Measurements from ENCODE around the gene LRRC4B. TPM values are rescaled to one million over a fixed set of nuclear protein-coding genes. Genes with fewer than 3 reads are reported as not detected.
"Not testable (repeated sequence)": the region's sequence is repeated elsewhere in the genome, so short reads cannot be mapped to it uniquely, and the experiment has no call there.

The LRRC4B gene
- total RNA-seq, 1 experiment from 2014 or later: not detected

DNA sequence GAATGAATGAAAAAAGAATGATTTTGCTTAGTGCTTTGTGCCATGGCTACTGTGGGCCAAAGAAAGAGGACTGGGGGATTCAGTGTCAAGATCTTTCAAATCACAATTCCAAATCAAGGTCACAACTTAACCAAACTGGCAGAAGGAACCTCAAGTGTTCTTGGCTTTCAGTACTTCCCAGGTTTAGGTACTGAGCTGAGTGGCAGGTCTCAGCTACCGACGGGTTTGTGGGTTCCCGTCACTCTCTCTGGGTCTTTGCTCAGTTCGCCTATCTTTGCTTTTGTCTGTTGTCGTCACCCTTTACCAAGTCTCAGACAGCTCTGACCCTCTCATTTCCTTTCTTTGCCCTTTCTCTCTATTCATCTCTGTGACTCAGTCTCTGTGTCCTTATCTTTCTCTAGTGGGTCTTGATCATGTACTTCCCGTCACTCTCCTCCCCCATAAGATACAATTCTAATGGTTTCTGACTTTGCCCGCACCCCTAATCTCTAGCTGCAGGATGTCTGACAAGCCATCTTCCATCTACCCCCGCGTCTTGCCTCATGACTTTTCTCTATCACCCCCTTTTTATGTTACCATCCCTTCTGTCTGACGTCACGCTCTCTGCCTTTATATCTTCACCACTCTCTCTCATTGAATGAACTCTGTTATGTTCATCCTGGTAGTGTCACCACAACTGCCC, 33.3 kb upstream of the LRRC4B start:
- Mint-ChIP-seq H3K4me1 (ENCODE audit: insufficient read depth, unreplicated experiment) (no peaks in the 10 kb centered on the region), H3K36me3 (ENCODE audit: insufficient read depth, unreplicated experiment) (no peaks in the 10 kb centered on the region), H3K27ac (ENCODE audit: low read depth, unreplicated experiment) (no peak overlapping the region), H3K27me3 (ENCODE audit: insufficient read depth, unreplicated experiment) (peaks cover 13% of the 10 kb centered on the region), H3K4me3 (ENCODE audit: unreplicated experiment) (no peak overlapping the region), H3K9me3 (ENCODE audit: unreplicated experiment) (peaks cover 27% of the 10 kb centered on the region)
- ChIA-PET CTCF (no interaction called here), POLR2A (no interaction called here)
- intact Hi-C loops (cut with micrococcal nuclease): no loop called here
- TF ChIP-seq, protein P1, sequence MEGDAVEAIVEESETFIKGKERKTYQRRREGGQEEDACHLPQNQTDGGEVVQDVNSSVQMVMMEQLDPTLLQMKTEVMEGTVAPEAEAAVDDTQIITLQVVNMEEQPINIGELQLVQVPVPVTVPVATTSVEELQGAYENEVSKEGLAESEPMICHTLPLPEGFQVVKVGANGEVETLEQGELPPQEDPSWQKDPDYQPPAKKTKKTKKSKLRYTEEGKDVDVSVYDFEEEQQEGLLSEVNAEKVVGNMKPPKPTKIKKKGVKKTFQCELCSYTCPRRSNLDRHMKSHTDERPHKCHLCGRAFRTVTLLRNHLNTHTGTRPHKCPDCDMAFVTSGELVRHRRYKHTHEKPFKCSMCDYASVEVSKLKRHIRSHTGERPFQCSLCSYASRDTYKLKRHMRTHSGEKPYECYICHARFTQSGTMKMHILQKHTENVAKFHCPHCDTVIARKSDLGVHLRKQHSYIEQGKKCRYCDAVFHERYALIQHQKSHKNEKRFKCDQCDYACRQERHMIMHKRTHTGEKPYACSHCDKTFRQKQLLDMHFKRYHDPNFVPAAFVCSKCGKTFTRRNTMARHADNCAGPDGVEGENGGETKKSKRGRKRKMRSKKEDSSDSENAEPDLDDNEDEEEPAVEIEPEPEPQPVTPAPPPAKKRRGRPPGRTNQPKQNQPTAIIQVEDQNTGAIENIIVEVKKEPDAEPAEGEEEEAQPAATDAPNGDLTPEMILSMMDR (IDR thresholded peaks at IDR 0.05; ENCODE audit: unreplicated experiment): no peak
- no TSS peak for BruUV-seq (replicated peaks)
- no peak for DNase-seq (ENCODE audit: unreplicated experiment)

DNA sequence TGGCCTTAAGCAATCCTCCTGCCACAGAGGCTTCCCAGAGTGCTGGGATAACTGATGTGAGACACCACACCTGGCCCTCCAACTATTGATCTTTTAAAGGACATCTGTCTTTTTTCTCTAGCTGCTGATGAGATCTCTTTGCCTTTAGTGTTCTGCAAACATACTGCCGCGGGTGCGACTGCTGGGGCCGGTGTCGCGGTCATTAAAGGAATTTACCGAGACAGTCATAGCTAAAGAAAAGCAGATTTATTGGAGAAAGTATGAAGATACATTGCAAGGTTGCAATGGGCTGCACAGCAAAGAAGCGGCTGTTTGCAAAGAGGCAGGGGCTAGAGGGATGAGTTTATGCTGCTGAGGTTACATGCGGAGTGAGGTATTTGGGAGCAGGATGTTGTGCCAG, 31.2 kb upstream of the LRRC4B start:
- ChIA-PET CTCF (interaction anchor here (0.8 kb wide), 1 partner anchor 1952 kb away, joined by 6 read pairs; no protein-coding TSS in a partner anchor), POLR2A (no interaction called here)
- no peak overlapping the region for H3K4me3 Mint-ChIP-seq (ENCODE audit: unreplicated experiment)
- H3K9me3 Mint-ChIP-seq (ENCODE audit: unreplicated experiment): peaks cover 26% of the 10 kb centered on the region
- BruUV-seq (replicated peaks): no TSS peak
- no peaks in the 10 kb centered on the region for H3K4me1 Mint-ChIP-seq (ENCODE audit: insufficient read depth, unreplicated experiment)
- no peak for DNase-seq (ENCODE audit: unreplicated experiment)
- TF ChIP-seq, protein P1 (IDR thresholded peaks at IDR 0.05; ENCODE audit: unreplicated experiment): no peak
- H3K36me3 Mint-ChIP-seq (ENCODE audit: insufficient read depth, unreplicated experiment): no peaks in the 10 kb centered on the region
- intact Hi-C loops (cut with micrococcal nuclease): no loop called here
- H3K27ac Mint-ChIP-seq (ENCODE audit: low read depth, unreplicated experiment): no peak overlapping the region
- peaks cover 13% of the 10 kb centered on the region for H3K27me3 Mint-ChIP-seq (ENCODE audit: insufficient read depth, unreplicated experiment)

DNA sequence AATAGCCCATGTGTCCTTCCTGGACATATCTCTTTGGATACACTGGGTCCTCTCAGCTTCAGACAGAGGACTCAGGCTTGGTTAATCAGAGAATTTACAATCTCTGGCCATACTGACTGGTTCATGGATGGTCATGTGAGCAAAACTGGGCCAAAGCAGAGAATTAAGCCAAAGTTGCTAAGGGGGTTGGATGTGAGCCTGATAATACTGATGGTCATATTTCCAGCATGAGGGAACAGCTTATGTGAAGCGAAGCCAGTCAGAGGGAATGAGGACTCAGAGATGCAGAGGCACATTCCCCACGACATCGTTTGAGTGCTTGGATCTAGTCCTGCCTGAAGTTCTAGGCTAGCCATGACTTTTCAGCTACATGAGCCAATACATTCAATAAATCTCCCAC, 22.0 kb upstream of the LRRC4B start:
- no TSS peak for BruUV-seq (replicated peaks)
- Mint-ChIP-seq H3K4me1 (ENCODE audit: insufficient read depth, unreplicated experiment) (no peaks in the 10 kb centered on the region), H3K36me3 (ENCODE audit: insufficient read depth, unreplicated experiment) (no peaks in the 10 kb centered on the region), H3K27me3 (ENCODE audit: insufficient read depth, unreplicated experiment) (no peaks in the 10 kb centered on the region), H3K4me3 (ENCODE audit: unreplicated experiment) (no peak overlapping the region), H3K27ac (ENCODE audit: low read depth, unreplicated experiment) (no peak overlapping the region), H3K9me3 (ENCODE audit: unreplicated experiment) (peaks cover 3% of the 10 kb centered on the region)
- DNase-seq (ENCODE audit: unreplicated experiment): no peak
- intact Hi-C loops (cut with micrococcal nuclease): no loop called here
- POLR2A ChIA-PET: no interaction called here
- TF ChIP-seq, protein P1 (IDR thresholded peaks at IDR 0.05; ENCODE audit: unreplicated experiment): no peak
- CTCF ChIA-PET: interaction anchor here (0.7 kb wide), 1 partner anchor 34 kb away, joined by 4 read pairs; no protein-coding TSS in a partner anchor

DNA sequence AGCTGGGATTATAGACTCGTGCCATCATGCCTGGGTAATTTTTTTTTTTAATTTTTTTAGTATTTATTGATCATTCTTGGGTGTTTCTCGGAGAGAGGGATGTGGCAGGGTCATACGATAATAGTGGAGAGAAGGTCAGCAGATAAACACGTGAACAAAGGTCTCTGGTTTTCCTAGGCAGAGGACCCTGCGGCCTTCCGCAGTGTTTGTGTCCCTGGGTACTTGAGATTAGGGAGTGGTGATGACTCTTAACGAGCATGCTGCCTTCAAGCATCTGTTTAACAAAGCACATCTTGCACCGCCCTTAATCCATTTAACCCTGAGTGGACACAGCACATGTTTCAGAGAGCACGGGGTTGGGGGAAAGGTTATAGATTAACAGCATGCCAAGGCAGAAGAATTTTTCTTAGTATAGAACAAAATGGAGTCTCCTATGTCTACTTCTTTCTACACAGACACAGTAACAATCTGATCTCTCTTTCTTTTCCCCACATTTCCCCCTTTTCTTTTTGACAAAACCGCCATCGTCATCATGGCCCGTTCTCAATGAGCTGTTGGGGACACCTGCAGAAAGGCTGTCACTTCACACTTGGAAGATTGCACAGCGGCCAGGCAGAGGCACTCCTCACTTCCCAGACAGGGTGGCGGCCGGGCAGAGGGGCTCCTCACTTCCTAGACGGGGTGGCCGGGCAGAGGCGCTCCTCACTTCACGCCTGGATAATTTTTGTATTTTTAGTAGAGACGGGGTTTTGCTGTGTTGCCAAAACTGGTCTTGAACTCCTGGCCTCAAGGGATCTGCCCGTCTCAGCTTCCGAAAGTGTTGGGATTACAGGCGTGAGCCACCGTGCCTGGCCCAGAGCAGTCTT, 13.8 kb upstream of the LRRC4B start:
- CTCF ChIA-PET: interaction anchor here (1.0 kb wide), 1 partner anchor 45 kb away, joined by 3 read pairs; no protein-coding TSS in a partner anchor

More for the DNA sequence above, 13.8 kb upstream of the LRRC4B start:
- intact Hi-C loops (cut with micrococcal nuclease); H3K4me3 Mint-ChIP-seq (ENCODE audit: unreplicated experiment); POLR2A ChIA-PET; H3K4me1 Mint-ChIP-seq (ENCODE audit: insufficient read depth, unreplicated experiment); H3K27ac Mint-ChIP-seq (ENCODE audit: low read depth, unreplicated experiment); H3K36me3 Mint-ChIP-seq (ENCODE audit: insufficient read depth, unreplicated experiment); BruUV-seq (replicated peaks); DNase-seq (ENCODE audit: unreplicated experiment): not testable (repeated sequence)
- peaks cover 12% of the 10 kb centered on the region for H3K27me3 Mint-ChIP-seq (ENCODE audit: insufficient read depth, unreplicated experiment)
- H3K9me3 Mint-ChIP-seq (ENCODE audit: unreplicated experiment): peaks cover 27% of the 10 kb centered on the region
